ENCODE measurements around the gene ADAMTS3. TPM values are rescaled to one million over a fixed set of nuclear protein-coding genes. Genes with fewer than 3 reads are reported as not detected.

Gene ADAMTS3
- total and polyA plus RNA-seq, 2 of the 13 experiments (the other 11 are each of a cell fraction or from before 2014, with no cell fraction given) = not detected

- Histone ChIP-seq H3K9ac (ENCODE audit: insufficient read depth, low read depth, low read length) (no peak overlapping the region), H3K27me3 (ENCODE audit: control insufficient read depth in 1 of 2, insufficient read depth in 2 of 2, low read length in 2 of 2) (no peaks in the 10 kb centered on the region), H3K36me3 (replicated peaks in 1 of 2; ENCODE audit: control insufficient read depth in 1 of 2, insufficient read depth in 2 of 2, low read length in 2 of 2) (no peaks in the 10 kb centered on the region), H2AFZ (ENCODE audit: low read length) (no peak overlapping the region), H3K79me2 (ENCODE audit: insufficient read depth, low read length) (no peaks in the 10 kb centered on the region), H3K9me3 (ENCODE audit: low read length) (no peaks in the 10 kb centered on the region), H3K27ac (ENCODE audit: extremely low read length, insufficient read depth, low read length) (no peak overlapping the region), H3K4me3 (replicated peaks in 1 of 3; ENCODE audit: insufficient read depth in 1 of 3, low read depth in 2 of 3, low read length in 3 of 3) (no peak overlapping the region), H3K4me1 (ENCODE audit: insufficient read depth, low read length) (no peaks in the 10 kb centered on the region), H3K4me2 (ENCODE audit: low read depth, low read length) (no peak overlapping the region), H4K20me1 (ENCODE audit: insufficient read depth, low read length) (no peaks in the 10 kb centered on the region)
- DNase-seq (ENCODE audit: low spot score) = no peak
- FAIRE-seq = no peak
- 26% methylated on average over 3 of the region's 3 CpGs for WGBS (ENCODE audit: low lambda C conversion rate)
- no peak for ATAC-seq
- ChIA-PET CTCF (ENCODE audit: low intra/inter-chr PET ratio, low total read pairs) (no interaction called here), POLR2A (no interaction called here)
- intact Hi-C loops (cut with micrococcal nuclease; ENCODE audit: unreplicated experiment) = no loop called here
- in situ Hi-C loops (cut with HindIII; ENCODE audit: extremely low pct_ligation_motif_present, low pct_unique_long_range_greater_than_20kb) = no loop called here
- BruUV-seq (replicated peaks) = no TSS peak
- TF ChIP-seq, protein P1, sequence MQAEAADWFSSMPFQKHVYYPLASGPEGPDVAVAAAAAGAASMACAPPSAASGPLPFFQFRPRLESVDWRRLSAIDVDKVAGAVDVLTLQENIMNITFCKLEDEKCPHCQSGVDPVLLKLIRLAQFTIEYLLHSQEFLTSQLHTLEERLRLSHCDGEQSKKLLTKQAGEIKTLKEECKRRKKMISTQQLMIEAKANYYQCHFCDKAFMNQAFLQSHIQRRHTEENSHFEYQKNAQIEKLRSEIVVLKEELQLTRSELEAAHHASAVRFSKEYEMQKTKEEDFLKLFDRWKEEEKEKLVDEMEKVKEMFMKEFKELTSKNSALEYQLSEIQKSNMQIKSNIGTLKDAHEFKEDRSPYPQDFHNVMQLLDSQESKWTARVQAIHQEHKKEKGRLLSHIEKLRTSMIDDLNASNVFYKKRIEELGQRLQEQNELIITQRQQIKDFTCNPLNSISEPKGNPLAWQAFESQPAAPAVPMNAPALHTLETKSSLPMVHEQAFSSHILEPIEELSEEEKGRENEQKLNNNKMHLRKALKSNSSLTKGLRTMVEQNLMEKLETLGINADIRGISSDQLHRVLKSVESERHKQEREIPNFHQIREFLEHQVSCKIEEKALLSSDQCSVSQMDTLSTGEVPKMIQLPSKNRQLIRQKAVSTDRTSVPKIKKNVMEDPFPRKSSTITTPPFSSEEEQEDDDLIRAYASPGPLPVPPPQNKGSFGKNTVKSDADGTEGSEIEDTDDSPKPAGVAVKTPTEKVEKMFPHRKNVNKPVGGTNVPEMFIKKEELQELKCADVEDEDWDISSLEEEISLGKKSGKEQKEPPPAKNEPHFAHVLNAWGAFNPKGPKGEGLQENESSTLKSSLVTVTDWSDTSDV (CRISPR knock-in tag; IDR thresholded peaks at IDR 0.05) = no peak
- TF ChIP-seq RFX5 (IDR thresholded peaks at IDR 0.05; ENCODE audit: low read depth, low read length) (no peak), KAT8 (CRISPR knock-in tag; IDR thresholded peaks at IDR 0.05) (no peak), ZNF891 (CRISPR knock-in tag; IDR thresholded peaks at IDR 0.05) (no peak), ZNF274 (CRISPR knock-in tag; IDR thresholded peaks at IDR 0.05) (no peak), ZNF614 (CRISPR knock-in tag; IDR thresholded peaks at IDR 0.05; ENCODE audit: borderline replicate concordance) (no peak), JDP2 (CRISPR knock-in tag; IDR thresholded peaks at IDR 0.05; ENCODE audit: borderline replicate concordance) (no peak), MYC (CRISPR knock-in tag; IDR thresholded peaks at IDR 0.05; ENCODE audit: borderline replicate concordance) (no peak), TAF15 (IDR thresholded peaks at IDR 0.05; ENCODE audit: low read depth, low read length, poor library complexity, severe bottlenecking) (no peak), EZH2 (conservative IDR thresholded peaks at IDR 0.05; ENCODE audit: low read depth, low read length) (no peak), KMT2B (CRISPR knock-in tag; IDR thresholded peaks at IDR 0.05) (no peak), ZIK1 (CRISPR knock-in tag; IDR thresholded peaks at IDR 0.05; ENCODE audit: borderline replicate concordance, low read depth) (no peak), ZFP82 (CRISPR knock-in tag; IDR thresholded peaks at IDR 0.05; ENCODE audit: borderline replicate concordance) (no peak), ZFP62 (CRISPR knock-in tag; IDR thresholded peaks at IDR 0.05) (no peak), FOXP1 (IDR thresholded peaks at IDR 0.05) (no peak), FOXP1 (CRISPR knock-in tag; IDR thresholded peaks at IDR 0.05) (no peak), RARA (CRISPR knock-in tag; IDR thresholded peaks at IDR 0.05) (no peak), HMG20A (CRISPR knock-in tag; IDR thresholded peaks at IDR 0.05; ENCODE audit: borderline replicate concordance) (no peak)
These were observed 288.8 kb downstream of the ADAMTS3 start for GRCh38 chr4:72280252-72280651.

Measured in HepG2 (cell line).